Measurements from ENCODE around the gene AVPR2. TPM values are rescaled to one million over a fixed set of nuclear protein-coding genes. Genes with fewer than 3 reads are reported as not detected.
A peak's percentile ranks its signal among the peaks of the same experiment; 100 is the strongest.

AVPR2 gene
- total RNA-seq, 1 donor from 2014 or later: 3.1 TPM

DNA sequence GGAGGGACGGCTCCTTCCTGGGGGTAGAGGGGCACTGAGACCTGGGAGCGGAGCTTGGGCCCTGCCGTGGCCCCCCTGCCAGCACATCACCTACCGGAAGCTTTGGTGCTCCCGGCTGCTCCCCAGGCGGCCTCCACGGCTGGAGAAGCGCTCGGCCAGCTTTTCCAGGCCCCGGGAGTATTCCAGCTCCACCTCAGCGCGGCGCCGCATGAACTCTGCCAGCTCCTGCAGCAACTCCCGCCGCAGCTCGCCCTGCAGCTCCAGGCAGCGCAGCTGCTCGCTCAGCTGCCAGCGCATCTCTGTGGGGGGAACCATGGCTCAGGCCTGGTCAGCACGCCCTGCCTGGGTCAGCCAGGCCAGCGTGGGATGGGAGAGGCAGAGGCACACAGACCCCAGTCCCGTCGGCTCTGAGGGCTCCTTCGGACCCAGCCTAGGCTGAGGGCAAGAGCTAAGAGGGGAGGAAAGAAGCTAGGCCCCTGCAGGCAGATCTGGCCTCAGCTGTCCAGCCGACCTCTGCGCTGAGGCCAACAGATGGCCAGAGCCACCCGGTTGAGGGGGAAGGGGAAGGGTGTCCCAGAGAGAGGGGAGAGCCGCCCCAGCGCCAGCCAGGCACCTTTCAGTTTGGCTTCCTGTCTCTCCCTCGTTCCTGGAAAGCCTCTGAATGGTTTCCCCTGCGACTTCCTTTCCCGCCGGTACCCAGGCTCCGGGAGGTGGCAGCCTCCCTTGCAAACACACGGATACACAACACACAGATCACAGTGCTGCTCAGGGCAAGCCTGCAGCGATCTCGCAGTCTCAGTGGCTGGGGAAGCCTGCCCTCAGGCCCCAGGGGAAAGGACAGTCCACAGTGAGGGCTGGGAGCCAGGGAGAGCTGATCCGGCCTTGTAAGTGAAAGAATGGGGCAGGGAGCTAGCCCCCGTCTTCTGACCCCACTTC lies 17.3 kb downstream of the AVPR2 start:
- intact Hi-C loops (cut with micrococcal nuclease): no loop called here
- H3K4me1 ChIP-seq: peaks cover 53% of the 10 kb centered on the region
- no peaks in the 10 kb centered on the region for H3K9me3 ChIP-seq (replicated peaks)

DNA sequence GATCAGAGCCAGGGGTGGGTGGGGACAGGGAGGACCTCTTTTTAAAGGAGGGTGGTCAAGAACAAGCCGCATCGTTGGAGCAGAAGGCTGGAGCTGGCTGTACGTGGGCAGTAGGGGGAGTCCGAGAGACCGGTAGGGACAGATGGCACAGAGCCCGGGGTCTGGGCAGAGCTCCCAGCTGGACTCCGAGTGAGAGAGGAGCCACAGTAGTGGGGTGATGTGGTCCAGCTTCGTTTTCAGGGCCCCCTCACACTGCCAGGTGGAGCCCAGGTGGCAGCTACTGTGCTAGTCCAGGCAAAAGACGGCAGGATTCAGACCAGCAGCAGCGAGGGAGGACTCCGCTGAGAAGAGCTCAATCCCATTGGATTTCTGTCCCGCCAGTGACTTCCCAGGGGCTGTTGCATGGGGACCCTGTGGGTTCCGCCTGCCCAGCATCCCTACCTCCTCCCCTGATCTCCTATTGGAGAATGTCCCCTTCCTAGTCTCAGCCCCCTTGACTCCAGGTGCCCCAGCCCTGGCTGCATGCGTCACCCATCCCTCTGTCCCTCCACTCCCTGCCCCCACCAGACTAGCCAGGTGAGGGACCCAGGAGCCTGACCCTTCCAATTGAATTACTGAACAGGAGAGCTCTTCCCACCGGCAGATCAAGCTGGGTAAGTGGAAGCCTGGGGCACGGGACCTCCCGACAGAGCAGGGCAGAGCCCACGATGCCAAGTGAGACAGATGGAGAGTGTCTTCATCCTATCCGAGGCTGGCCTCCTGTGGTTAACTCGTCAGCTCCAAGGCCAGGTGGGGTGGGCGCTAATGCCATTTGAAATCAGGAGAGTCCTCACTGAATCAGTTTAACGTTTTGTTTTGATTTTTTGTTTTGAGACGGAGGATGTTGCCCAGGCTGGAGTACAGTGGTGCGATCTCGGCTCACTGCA lies 18.7 kb downstream of the AVPR2 start:
- no peaks in the 10 kb centered on the region for H3K36me3 ChIP-seq
- no peaks in the 10 kb centered on the region for H3K9me3 ChIP-seq (replicated peaks)
- peaks cover 63% of the 10 kb centered on the region for H3K4me1 ChIP-seq
- peak; percentile 79 for DNase-seq
- no peaks in the 10 kb centered on the region for H3K27me3 ChIP-seq (ENCODE audit: low read depth)
- intact Hi-C loops (cut with micrococcal nuclease): no loop called here
- H3K27ac ChIP-seq (replicated peaks): peak overlapping the region; percentile 97
- H3K4me3 ChIP-seq: no peak overlapping the region
- TF ChIP-seq, protein P1, sequence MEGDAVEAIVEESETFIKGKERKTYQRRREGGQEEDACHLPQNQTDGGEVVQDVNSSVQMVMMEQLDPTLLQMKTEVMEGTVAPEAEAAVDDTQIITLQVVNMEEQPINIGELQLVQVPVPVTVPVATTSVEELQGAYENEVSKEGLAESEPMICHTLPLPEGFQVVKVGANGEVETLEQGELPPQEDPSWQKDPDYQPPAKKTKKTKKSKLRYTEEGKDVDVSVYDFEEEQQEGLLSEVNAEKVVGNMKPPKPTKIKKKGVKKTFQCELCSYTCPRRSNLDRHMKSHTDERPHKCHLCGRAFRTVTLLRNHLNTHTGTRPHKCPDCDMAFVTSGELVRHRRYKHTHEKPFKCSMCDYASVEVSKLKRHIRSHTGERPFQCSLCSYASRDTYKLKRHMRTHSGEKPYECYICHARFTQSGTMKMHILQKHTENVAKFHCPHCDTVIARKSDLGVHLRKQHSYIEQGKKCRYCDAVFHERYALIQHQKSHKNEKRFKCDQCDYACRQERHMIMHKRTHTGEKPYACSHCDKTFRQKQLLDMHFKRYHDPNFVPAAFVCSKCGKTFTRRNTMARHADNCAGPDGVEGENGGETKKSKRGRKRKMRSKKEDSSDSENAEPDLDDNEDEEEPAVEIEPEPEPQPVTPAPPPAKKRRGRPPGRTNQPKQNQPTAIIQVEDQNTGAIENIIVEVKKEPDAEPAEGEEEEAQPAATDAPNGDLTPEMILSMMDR (IDR thresholded peaks at IDR 0.05; ENCODE audit: borderline replicate concordance): peak; percentile 68

More for the DNA sequence above, 17.3 kb downstream of the AVPR2 start:
- Histone ChIP-seq H3K36me3 (no peaks in the 10 kb centered on the region), H3K4me3 (peak overlapping the region; percentile 43), H3K27ac (replicated peaks) (peak overlapping the region; percentile 97), H3K27me3 (ENCODE audit: low read depth) (no peaks in the 10 kb centered on the region)
- TF ChIP-seq, protein P1 (IDR thresholded peaks at IDR 0.05; ENCODE audit: borderline replicate concordance): no peak
- DNase-seq: no peak

DNA sequence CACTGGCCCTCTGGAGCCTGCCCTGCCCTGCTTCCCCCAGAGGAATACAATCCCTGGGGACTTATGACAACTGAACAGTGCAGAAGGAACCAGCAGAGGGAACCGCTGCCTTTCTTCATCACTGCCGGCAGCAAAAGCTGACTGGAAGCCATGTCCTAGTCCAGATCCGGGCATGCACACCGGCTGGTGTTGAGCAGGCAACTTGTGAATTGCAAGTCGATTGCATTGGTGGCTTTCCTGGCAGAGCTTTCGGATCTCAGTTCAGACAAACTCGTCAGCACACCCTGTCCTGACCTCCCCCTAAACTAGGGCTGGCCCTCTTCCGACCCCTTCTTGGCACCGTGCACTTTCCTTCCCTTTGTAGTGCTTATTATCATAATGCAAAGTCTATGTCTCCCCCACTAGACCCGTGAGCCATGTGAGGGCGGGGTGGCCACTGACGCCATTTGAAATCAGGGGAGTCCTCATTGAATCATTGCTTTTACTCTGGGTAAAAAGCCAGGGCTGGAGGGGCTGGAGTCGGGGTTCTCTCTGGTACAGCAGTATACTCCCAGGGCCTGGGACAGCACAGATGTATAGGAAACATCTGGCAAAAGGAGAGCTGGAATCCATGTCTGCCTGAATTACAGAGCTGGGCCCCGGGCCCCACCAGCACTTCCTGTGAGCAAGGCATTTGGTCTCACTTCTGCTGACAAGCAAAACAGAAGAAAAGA lies 19.8 kb downstream of the AVPR2 start:
- Histone ChIP-seq H3K4me3 (peak overlapping the region; percentile 71), H3K27me3 (ENCODE audit: low read depth) (no peaks in the 10 kb centered on the region), H3K36me3 (no peaks in the 10 kb centered on the region), H3K4me1 (peaks cover 72% of the 10 kb centered on the region), H3K9me3 (replicated peaks) (no peaks in the 10 kb centered on the region), H3K27ac (replicated peaks) (peak overlapping the region; percentile 97)
- intact Hi-C loops (cut with micrococcal nuclease): no loop called here
- TF ChIP-seq, protein P1 (IDR thresholded peaks at IDR 0.05; ENCODE audit: borderline replicate concordance): peak; percentile 45
- DNase-seq: no peak

DNA sequence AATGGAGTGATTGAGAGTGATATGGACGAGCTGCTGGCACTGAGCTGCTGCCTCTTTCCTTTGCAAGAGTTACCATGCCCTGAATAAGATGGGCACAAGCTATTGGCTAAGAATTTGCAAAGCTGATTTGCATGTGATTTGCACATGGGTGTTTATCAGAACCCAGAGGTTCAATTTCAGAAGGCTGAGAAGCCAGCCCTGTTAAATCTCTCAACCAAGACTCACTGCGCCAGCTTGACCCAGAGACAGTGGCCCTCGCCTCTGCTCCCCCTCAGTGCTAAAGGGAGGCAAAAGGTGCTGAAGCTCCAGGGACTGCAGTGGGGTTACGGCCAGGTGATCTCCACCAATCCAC lies 20.9 kb downstream of the AVPR2 start:
- H3K36me3 ChIP-seq: peaks cover 8% of the 10 kb centered on the region
- TF ChIP-seq, protein P1 (IDR thresholded peaks at IDR 0.05; ENCODE audit: borderline replicate concordance): no peak
- peak overlapping the region; percentile 71 for H3K4me3 ChIP-seq
- no peaks in the 10 kb centered on the region for H3K9me3 ChIP-seq (replicated peaks)
- H3K4me1 ChIP-seq: peaks cover 73% of the 10 kb centered on the region
- H3K27me3 ChIP-seq (ENCODE audit: low read depth): no peaks in the 10 kb centered on the region
- peak overlapping the region; percentile 97 for H3K27ac ChIP-seq (replicated peaks)
- DNase-seq: no peak
- intact Hi-C loops (cut with micrococcal nuclease): no loop called here

Data from left ventricle myocardium inferior (tissue), 1 donor.